H1 (cell line): ENCODE data around the gene ZC3HAV1. TPM values are rescaled to one million over a fixed set of nuclear protein-coding genes. Genes with fewer than 3 reads are reported as not detected.

Experiments
- BACH1 ChIP-seq: IDR thresholded peaks from 2 replicates; pipeline ENCODE4 v1.6.1; 2012; ENCODE audit warnings: low read length, improper control_type of control experiment
- CBX8 ChIP-seq: fragments of 300-800, 300-1000 bp; sonication (generic); IDR thresholded peaks from 2 replicates; pipeline ENCODE4 v1.7.1; 2016; ENCODE audit warnings: low read depth, low read length, borderline replicate concordance
- E2F6 ChIP-seq: IDR thresholded peaks from 2 replicates; pipeline ENCODE4 v1.6.1; 2012; ENCODE audit warnings: inconsistent platforms
- SP1 ChIP-seq: IDR thresholded peaks from 2 replicates; pipeline ENCODE4 v1.6.1; 2011; ENCODE audit warnings: low read depth, low read length
- polyA plus RNA-seq, 7 experiments: library from polyadenylated mRNA; depleted of rRNA in 3 of 7; stranded (reverse) in 5 of 7; unstranded in 2 of 7; fragments of >200 nt in 5 of 7; fragments of 200-250 nt in 2 of 7; gene quantifications; 1 replicate in 5 of 7; 2 replicates in 1 of 7; 4 replicates in 1 of 7; pipeline versions ENCODE4 v1.2.1 to v1.2.3, GENCODE V29; 2011 to 2013; ENCODE audit warnings: missing spikeins in 2 of 7, mixed read lengths in 2 of 7
- total RNA-seq: library from RNA; stranded (reverse); fragmentation: NEBNext Ultra II Directional; extraction: Animal tissue kit (Norgen Biotek cat#: 25700); gene quantifications from 2 replicates; pipeline ENCODE4 v1.2.1, GENCODE V29; 2021

Gene ZC3HAV1
- total and polyA plus RNA-seq, 2 of the 8 experiments (the other 6 are each of a cell fraction or from before 2014, with no cell fraction given), result 22.5 to 43.4 TPM

- TF ChIP-seq E2F6 (no peak), BACH1 (no peak), CBX8 (no peak), SP1 (no peak)
- TF ChIP-seq, all 59 proteins: peak for 0
Measured at GRCh38 chr7:139095194-139095659, 14.3 kb downstream of the ZC3HAV1 start (continued).
